NCI-H2196 treated with DMSO at 0.1 percent for 48 hours (cell line): ENCODE measurements around the gene TREM2.

Experiments used
- DNase-seq: peaks from one replicate; lab custom pipeline; 2025; ENCODE audit not compliant: unreplicated experiment; lab: John Stamatoyannopoulos, UW

The TREM2 gene

DNA sequence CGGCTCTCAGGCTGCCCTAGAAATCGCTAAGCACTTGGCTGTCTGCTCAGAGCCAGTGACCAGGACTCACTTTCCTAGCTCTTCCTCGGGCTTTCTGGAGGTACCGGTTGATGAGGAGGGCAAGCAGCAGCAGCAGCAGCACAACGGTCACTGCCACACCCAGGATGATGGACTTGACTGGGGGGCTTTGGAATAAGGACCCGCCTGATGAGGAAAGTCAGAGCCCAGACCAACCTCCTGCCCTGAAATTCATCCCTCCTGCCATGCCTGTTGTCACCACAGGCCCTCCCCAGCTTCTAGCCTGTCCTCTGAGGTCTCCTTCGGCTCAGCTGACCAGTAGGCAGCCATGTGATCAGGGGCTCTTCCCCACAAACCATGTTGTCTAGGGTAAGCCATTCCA lies 21.8 kb upstream of the TREM2 start:
- DNase-seq = no peak

- peak; percentile 22 for DNase-seq
Measured at GRCh38 chr6:41182069-41183034, 19.4 kb upstream of the TREM2 start.

- no peak for DNase-seq
Measured at GRCh38 chr6:41181566-41181965, 18.6 kb upstream of the TREM2 start.

DNA sequence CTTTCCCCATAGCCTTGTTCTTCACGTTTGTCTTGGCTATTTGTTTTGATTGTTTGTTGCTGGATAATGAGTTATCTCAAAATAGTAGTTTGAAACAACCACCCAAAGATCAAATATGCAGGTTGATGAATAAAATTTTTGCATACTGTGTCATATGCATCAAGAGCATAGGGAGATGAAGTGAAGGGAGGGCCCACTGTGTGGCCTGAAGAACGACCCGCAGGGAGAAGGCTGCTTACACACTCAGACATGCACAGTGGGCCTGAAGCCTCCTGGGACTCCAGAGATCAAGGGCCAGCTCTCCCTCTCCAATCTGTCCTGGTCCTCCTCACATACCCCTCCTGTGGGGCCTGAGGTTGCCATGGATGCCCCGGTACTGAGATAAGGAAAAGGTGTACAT lies 16.2 kb upstream of the TREM2 start:
- DNase-seq = no peak

GRCh38 chr6:41177695-41178094 lies 14.8 kb upstream of the TREM2 start:
- no peak for DNase-seq

DNA sequence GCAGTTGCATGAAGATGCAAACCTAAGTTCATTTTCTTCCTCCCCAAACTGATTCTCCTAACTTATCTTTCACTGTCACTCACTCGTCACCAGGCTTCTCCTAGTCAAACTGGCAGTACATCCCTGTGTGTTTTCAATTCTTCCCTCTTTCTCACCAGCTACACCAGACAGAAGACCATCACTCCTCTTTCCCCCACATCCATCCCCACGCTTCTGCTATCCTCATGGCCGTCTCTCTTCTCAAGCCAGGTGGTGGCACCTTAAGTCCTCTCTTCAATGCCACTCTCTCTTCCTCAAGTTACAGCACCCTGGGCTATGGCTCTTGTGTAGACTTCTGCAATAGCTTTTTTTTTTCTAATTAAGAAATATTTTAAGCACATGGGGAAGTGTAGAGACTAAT lies 14.4 kb upstream of the TREM2 start:
- no peak for DNase-seq

DNA sequence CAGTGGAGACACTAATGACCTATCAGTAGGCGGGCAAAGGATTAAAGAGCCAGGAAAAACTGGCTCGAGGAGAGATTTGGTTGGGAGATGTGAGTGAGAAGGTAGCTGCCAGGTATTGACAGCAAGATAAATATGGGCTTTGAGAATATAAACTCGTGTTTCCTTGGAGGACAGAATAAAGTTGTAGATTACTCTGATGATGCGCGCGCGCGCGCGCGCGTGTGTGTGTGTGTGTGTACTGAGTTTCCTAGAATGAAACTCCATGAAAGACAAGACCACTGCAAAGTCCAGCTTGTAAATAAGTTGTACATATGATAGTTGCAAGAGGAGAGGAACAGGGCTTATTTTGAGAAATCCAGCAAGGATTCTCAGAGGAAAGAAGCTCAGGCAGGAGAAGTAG lies 13.3 kb upstream of the TREM2 start:
- DNase-seq = no peak

- DNase-seq = no peak
Measured at GRCh38 chr6:41175084-41175483, 12.2 kb upstream of the TREM2 start.

GRCh38 chr6:41174610-41175009 lies 11.7 kb upstream of the TREM2 start:
- DNase-seq = no peak

GRCh38 chr6:41171908-41172307 lies 9.0 kb upstream of the TREM2 start:
- no peak for DNase-seq

GRCh38 chr6:41170547-41171160 lies 7.7 kb upstream of the TREM2 start:
- no peak for DNase-seq

DNA sequence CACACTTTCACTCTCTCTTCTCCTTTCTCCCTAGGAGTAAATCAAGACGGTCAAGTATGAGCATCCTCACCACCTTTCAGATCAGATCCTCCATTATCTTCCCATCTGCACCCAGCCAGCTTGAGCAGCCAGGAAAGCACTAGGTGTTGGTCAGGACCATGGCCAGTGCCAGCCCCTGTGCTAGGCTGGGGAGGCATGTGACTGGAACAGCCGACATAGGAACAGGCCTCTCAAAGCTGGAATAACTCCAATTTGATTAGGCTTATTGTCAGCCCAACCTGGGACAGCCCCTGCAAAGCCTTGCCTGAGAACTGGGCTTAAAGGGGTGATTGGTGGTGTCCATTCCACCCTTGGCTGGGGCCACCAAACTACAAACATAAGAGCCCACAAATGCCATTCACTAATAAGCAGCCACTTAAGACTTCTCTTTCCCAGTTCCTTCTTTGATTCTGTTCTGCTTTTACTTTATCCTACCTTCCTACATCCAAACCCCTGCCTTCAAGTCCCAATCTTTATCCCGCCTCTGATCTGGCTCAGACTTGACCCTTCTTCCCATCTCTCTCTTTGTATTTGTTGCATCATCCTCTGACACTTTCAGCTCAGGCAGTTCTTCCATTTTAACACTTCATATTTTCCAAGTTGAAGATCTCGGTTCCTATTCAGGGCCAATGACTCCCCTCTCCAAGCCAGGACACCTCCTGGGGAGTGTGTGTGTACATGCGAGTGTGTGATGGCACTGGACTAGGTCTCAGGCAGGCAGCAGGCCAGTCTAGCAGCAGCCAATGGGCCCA lies 4.5 kb upstream of the TREM2 start:
- no peak for DNase-seq

GRCh38 chr6:41164551-41165120 lies 1.7 kb upstream of the TREM2 start:
- no peak for DNase-seq

DNA sequence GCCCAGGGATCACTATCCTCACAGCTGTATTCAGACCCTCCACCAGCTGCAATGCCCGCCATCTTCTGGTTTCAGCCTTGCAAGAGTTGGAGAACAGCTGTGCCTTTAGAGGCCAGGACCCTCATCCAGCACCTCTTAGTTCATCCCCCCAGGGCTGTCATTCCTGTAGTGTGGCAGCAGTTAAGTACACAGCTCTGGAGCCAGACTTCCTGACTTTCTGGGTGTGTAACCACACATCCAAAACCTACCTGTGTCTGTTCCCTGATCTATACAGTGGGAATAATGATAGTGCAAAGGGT lies 452 bp upstream of the TREM2 start:
- DNase-seq = no peak

DNA sequence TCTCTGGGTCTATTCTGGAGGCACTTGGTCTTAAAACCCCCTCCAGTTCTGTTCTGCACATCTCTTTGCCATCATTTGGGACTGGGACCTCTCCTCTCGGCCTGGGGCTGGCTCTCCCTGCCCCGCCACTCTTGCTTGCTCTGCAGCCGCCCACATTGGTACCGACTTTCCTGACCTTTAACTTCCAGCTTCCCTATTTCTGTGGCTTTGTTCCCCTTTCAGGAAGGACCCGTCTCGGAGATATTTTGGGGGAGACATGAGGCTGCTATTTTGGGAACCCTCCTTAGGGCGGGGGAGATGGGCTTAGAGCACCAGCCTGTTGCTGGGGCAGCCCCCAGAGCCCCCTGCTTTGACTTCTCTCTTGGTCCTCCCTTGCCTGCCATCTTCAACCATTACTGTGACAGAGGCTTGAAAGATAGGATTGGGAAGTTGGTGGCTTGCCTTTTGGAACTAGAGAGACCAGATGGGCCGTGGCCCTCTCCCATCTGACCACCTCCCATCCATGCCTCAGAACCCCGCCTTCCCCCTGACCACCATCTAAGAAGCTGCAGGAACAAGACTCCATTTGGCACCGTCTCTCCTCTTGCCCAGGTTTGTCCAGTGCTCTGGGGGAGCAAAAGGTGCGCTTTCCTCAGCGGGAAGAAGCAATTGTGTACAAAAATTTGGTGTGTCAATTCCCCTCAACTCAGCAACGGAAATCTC lies 914 bp downstream of the TREM2 start:
- DNase-seq = no peak

- no peak for DNase-seq
Measured at GRCh38 chr6:41161380-41161779, 1.5 kb downstream of the TREM2 start.

DNA sequence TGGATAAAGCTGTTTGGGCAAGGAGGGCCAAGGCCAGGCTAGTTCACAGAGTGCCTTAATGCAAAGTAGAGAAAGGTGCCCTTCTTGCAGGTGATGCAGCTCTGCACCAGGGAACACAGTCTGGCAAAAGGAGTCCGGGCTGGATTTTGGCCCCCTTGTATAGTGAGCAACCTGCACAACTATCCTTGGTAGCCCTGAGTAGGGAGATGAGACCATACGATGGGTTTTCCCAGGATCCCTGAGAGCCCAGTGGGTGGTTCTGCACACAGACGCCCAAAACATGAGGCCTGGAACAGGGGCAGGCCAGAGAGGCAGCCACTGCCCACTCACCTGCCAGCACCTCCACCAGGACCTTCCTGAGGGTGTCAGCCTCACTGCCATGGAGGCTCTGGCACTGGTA lies 2.0 kb downstream of the TREM2 start:
- no peak for DNase-seq

- no peak for DNase-seq
Measured at GRCh38 chr6:41159415-41160082, 3.4 kb downstream of the TREM2 start.

GRCh38 chr6:41157323-41157722 lies 5.6 kb downstream of the TREM2 start:
- no peak for DNase-seq

- DNase-seq = no peak
Measured at GRCh38 chr6:41156771-41157170, 6.1 kb downstream of the TREM2 start.
